AG08396 (cell line): ENCODE results near the gene ITGB5.
"Not testable (repeated sequence)": the region's sequence is repeated elsewhere in the genome, so short reads cannot be mapped to it uniquely, and the experiment has no call there.

Experiments used
- DNase-seq: peaks from one replicate; pipeline ENCODE4 v3.0.0; 2012; ENCODE audit warnings: low spot score, mixed read lengths

Gene ITGB5

GRCh38 chr3:124812291-124813265 is 74.6 kb downstream of the ITGB5 start:
- DNase-seq, result peak; percentile 87

- DNase-seq, result peak; percentile 50
Observed at GRCh38 chr3:124811436-124811835, 75.7 kb downstream of the ITGB5 start.

GRCh38 chr3:124810970-124811369 is 76.2 kb downstream of the ITGB5 start:
- no peak for DNase-seq

- DNase-seq, result no peak
Observed at GRCh38 chr3:124809039-124809438, 78.1 kb downstream of the ITGB5 start.

- DNase-seq, result no peak
Observed at GRCh38 chr3:124805671-124806070, 81.5 kb downstream of the ITGB5 start.

GRCh38 chr3:124804875-124805274 is 82.3 kb downstream of the ITGB5 start:
- DNase-seq, result no peak

GRCh38 chr3:124802702-124803101 is 84.5 kb downstream of the ITGB5 start:
- DNase-seq, result no peak

- DNase-seq, result no peak
Observed at GRCh38 chr3:124802061-124802698, 85.0 kb downstream of the ITGB5 start.

- DNase-seq, result no peak
Observed at GRCh38 chr3:124800511-124801258, 86.5 kb downstream of the ITGB5 start.

GRCh38 chr3:124800076-124800475 is 87.1 kb downstream of the ITGB5 start:
- DNase-seq, result no peak

GRCh38 chr3:124799676-124800075 is 87.5 kb downstream of the ITGB5 start:
- no peak for DNase-seq

GRCh38 chr3:124797426-124797945 is 89.7 kb downstream of the ITGB5 start:
- no peak for DNase-seq

- no peak for DNase-seq
Observed at GRCh38 chr3:124796477-124796876, 90.7 kb downstream of the ITGB5 start.

GRCh38 chr3:124793054-124793739 is 94.0 kb downstream of the ITGB5 start:
- no peak for DNase-seq

- DNase-seq, result no peak
Observed at GRCh38 chr3:124792341-124793040, 94.7 kb downstream of the ITGB5 start.

GRCh38 chr3:124791639-124792151 is 95.5 kb downstream of the ITGB5 start:
- DNase-seq, result peak; percentile 89

GRCh38 chr3:124791142-124791541 is 96.0 kb downstream of the ITGB5 start:
- DNase-seq, result no peak

- DNase-seq, result not testable (repeated sequence)
Observed at GRCh38 chr3:124789103-124789502, 98.1 kb downstream of the ITGB5 start.

GRCh38 chr3:124788254-124788745 is 98.9 kb downstream of the ITGB5 start:
- DNase-seq, result no peak

- no peak for DNase-seq
Observed at GRCh38 chr3:124787476-124788195, 99.5 kb downstream of the ITGB5 start.
